Esophagus squamous epithelium (tissue), 5 donors: ENCODE measurements around the gene CTNNBIP1. TPM values are rescaled to one million over a fixed set of nuclear protein-coding genes. Genes with fewer than 3 reads are reported as not detected.
A peak's percentile ranks its signal among the peaks of the same experiment; 100 is the strongest.

Experiments used
- DNase-seq: peaks from one replicate; lab custom pipeline; 2025; lab: John Stamatoyannopoulos, UW
- H3K27ac ChIP-seq, 4 donors: fragments of 200-600 bp; sonication (generic); one replicate each; pipeline ENCODE4 v1.5.1; 2016 to 2019; ENCODE audit warnings: mild to moderate bottlenecking in 1 of 4
- H3K27me3 ChIP-seq, 4 donors: fragments of 200-600 bp; sonication (generic); 1 replicate in 3 of 4; 2 replicates in 1 of 4; pipeline versions ENCODE4 v1.5.1 to v1.6.0; 2017 to 2021; ENCODE audit warnings: antibody characterized with exemption in 1 of 4
- H3K36me3 ChIP-seq, 3 donors: fragments of 200-600 bp; sonication (generic); one replicate each; pipeline ENCODE4 v1.5.1; 2016 to 2019
- H3K4me1 ChIP-seq, 3 donors: fragments of 200-600 bp; sonication (generic); one replicate each; pipeline ENCODE4 v1.5.1; 2017 to 2019
- H3K4me3 ChIP-seq, 4 donors: fragments of 200-600 bp; sonication (generic); 1 replicate in 3 of 4; 2 replicates in 1 of 4; pipeline ENCODE4 v1.5.1; 2016 to 2019; ENCODE audit warnings: mild to moderate bottlenecking in 2 of 4, moderate library complexity in 1 of 4
- H3K9me3 ChIP-seq, 3 donors: fragments of 200-600 bp; sonication (generic); one replicate each; pipeline ENCODE4 v1.5.1; 2016 to 2019
- POLR2A ChIP-seq, 4 donors: fragments of 450-650 bp; IDR thresholded peaks; one replicate each; pipeline ENCODE4 v1.6.1; 2017; ENCODE audit warnings: antibody characterized with exemption in 4 of 4, mild to moderate bottlenecking in 4 of 4, moderate library complexity in 3 of 4
- WGBS, 2 donors: methylation state at CpG; one replicate each; pipeline ENCODE4 v1.1.5; 2018; 5-methylcytosine and 5-hydroxymethylcytosine counted together
- intact Hi-C: fragments of 100-400 bp; cut with DNase I; formaldehyde crosslinking; loops from one replicate; pipeline ENCODE4 v1.15.0; 2022
- total RNA-seq, 4 donors: library from RNA; depleted of rRNA; stranded (reverse); fragments of >200 nt; gene quantifications; one replicate each; pipeline ENCODE4 v1.1.0, GENCODE V29; 2016
- TF ChIP-seq, protein P1 (sequence below), 6 experiments: fragments of 450-650 bp in 4 of 6; fragments of 200-600 bp in 2 of 6; sonication (generic) in 2 of 6; IDR thresholded peaks; one replicate each; pipeline ENCODE4 v1.5.1; 2016 to 2019; ENCODE audit warnings: antibody characterized with exemption in 6 of 6, mild to moderate bottlenecking in 4 of 6, moderate library complexity in 4 of 6
- donor health status: DM: yes; HTN: yes; CAD: no.

CTNNBIP1 gene
- total RNA-seq, 4 donors from 2014 or later: 76.1 to 186 (median 118) TPM

DNA sequence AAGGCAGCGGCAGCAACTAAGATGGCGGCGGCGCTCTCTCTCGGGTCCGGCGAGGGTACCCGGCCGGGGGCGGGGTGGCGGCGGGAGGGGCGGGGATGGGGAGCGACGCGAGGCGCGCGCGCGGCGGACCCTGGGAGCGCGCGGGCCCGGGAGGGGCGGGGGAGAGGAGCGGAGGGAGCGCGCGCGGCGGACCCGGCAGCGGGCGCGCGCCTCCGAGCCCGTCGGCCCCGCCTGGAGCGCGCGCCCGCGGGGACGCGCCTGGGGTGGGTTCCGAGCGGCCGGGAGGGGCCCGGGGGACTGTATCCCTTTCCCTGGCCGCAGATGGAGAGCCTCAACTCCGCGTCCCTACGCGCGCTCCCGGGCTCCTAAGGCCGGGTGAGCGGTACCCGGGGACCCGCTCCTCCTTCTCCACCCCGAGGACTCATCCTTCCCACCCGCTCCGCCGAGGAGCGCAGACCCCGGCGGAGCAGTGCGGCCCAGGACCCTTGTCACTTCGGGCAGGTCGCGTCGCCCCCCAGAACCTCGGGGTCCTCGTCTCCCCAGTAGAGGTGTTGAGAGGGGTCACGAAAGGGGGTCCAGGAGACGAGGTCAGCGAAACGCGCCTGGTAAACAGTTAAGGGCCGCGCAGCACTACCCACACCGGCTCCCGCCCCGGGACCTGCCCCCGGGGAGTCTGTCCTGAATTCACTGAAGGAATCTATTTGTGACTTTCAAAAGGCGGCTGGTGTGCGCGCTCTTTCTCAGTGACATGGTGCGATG, 85.9 kb downstream of the CTNNBIP1 start, which contains the start of gene CLSTN1:
CLSTN1 (minus strand) TSS at position 23 of the 759 bp plus-strand sequence. CDS start 232 bp downstream, outside the sequence.
- intact Hi-C loops: no loop called here
- peak within 1 kb of the TSS; percentile 68 to 99 (median 84) for H3K4me3 ChIP-seq
- WGBS, 2 donors: 0 to 1% methylated on average over 17 to 25 of the region's 93 CpGs
- H3K27me3 ChIP-seq: no peaks in the 10 kb centered on the region
- no peaks in the 10 kb centered on the region for H3K36me3 ChIP-seq
- peak; percentile 63 for DNase-seq
- peak within 1 kb of the TSS; percentile 89 to 96 (median 96) for H3K27ac ChIP-seq
- peaks cover 34 to 74% (median 48%) of the 10 kb centered on the region in 3 donors for H3K4me1 ChIP-seq
- H3K9me3 ChIP-seq: no peaks in the 10 kb centered on the region
- TF ChIP-seq, protein P1, sequence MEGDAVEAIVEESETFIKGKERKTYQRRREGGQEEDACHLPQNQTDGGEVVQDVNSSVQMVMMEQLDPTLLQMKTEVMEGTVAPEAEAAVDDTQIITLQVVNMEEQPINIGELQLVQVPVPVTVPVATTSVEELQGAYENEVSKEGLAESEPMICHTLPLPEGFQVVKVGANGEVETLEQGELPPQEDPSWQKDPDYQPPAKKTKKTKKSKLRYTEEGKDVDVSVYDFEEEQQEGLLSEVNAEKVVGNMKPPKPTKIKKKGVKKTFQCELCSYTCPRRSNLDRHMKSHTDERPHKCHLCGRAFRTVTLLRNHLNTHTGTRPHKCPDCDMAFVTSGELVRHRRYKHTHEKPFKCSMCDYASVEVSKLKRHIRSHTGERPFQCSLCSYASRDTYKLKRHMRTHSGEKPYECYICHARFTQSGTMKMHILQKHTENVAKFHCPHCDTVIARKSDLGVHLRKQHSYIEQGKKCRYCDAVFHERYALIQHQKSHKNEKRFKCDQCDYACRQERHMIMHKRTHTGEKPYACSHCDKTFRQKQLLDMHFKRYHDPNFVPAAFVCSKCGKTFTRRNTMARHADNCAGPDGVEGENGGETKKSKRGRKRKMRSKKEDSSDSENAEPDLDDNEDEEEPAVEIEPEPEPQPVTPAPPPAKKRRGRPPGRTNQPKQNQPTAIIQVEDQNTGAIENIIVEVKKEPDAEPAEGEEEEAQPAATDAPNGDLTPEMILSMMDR (IDR thresholded peaks at IDR 0.05): no peak
- peak in 2 of 4 donors; percentile 14 to 45 for TF ChIP-seq POLR2A (IDR thresholded peaks at IDR 0.05)

DNA sequence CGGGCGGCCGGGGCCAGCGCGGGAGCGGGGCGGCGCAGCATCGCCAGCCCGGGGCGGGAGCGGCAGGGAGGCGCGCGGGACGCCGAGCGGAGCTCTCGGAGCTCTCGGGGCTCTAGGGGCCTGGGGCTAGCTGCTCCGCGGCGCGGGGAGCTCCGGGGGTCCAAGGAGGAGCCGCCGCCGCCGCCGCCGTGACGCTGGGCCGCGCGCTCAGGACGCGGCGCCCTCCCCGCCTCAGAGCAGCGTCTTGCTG, 86.5 kb downstream of the CTNNBIP1 start:
- Histone ChIP-seq H3K27me3 (no peaks in the 10 kb centered on the region), H3K4me3 (peak overlapping the region; percentile 68 to 99 (median 84)), H3K4me1 (peaks cover 34 to 74% (median 48%) of the 10 kb centered on the region in 3 donors), H3K9me3 (no peaks in the 10 kb centered on the region), H3K36me3 (no peaks in the 10 kb centered on the region), H3K27ac (peak overlapping the region; percentile 89 to 96 (median 96))
- WGBS, 2 donors: no CpG with 5 or more reads among the region's 40 CpGs
- intact Hi-C loops: no loop called here
- TF ChIP-seq, protein P1 (IDR thresholded peaks at IDR 0.05): no peak
- peak in 2 of 4 donors; percentile 27 to 70 for TF ChIP-seq POLR2A (IDR thresholded peaks at IDR 0.05)
- DNase-seq: no peak

DNA sequence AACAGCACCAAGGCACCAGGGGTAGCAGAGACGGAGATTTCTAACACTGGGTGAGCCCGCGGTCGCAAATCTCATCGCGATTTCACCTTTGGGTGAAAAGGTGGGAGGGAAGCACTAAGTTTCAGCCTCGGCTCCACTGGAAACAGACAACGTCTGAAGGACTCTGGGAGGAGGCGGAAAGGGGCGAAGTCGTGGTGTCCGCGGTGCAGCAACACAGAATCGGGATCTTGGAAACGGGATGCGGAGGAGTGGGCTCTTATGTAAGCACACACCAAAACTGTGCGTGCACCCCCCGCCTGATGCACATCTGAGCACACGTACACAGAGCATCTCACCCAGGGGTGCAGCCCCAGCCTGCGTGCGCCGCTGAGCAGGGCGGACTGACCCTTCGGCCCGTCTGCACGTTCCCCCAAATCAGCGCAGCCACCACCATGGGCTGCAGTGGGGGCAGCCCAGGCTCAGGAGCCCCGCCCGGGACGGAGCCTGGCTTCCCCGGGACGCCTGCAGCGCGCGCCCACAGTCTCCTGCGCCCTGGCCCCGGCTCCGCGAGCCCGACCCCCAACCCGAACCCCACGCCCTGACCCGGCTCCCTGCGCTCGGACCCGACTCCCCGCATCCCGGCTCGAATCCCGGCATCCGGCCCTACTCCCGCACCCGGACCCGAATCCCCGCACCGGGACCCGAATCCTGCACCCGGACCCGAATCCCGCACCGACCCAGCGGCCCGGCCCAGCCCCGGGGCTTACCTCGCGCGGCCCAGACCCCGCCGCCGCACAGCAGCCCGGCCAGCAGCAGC, 87.0 kb downstream of the CTNNBIP1 start:
- 0 to 1% methylated on average over 19 to 33 of the region's 71 CpGs for WGBS, 2 donors
- intact Hi-C loops: no loop called here
- peak overlapping the region; percentile 68 to 99 (median 84) for H3K4me3 ChIP-seq
- no peaks in the 10 kb centered on the region for H3K27me3 ChIP-seq
- H3K9me3 ChIP-seq: no peaks in the 10 kb centered on the region
- TF ChIP-seq POLR2A (IDR thresholded peaks at IDR 0.05): peak in 1 of 4 donors; percentile 28
- TF ChIP-seq, protein P1 (IDR thresholded peaks at IDR 0.05): no peak
- H3K4me1 ChIP-seq: peaks cover 34 to 74% (median 48%) of the 10 kb centered on the region in 3 donors
- DNase-seq: no peak
- no peaks in the 10 kb centered on the region for H3K36me3 ChIP-seq
- H3K27ac ChIP-seq: peak overlapping the region; percentile 89 to 96 (median 96)

DNA sequence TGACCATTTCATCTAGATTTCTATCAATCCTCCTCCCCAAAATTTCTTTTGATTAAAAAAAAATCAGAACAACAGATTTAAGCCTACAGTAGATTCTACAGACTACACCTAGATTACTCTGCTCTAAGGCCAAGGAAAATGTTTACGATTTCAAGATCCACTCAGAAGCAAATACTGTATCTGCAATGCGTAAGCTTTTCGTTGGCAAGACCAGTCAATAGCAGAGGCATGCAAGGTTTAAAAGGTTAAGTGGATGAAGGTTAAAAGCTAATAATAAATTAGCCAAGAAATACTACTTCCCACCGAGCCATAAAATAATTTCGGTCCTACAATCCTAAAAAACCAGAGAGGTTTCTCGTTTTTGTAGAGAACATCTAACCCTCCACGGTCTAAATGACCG, 87.6 kb downstream of the CTNNBIP1 start:
- WGBS, 2 donors: 4 to 5% methylated on average over 8 of the region's 8 CpGs
- peaks cover 34 to 71% (median 48%) of the 10 kb centered on the region in 3 donors for H3K4me1 ChIP-seq

More for the DNA sequence above, 87.6 kb downstream of the CTNNBIP1 start:
- H3K27me3 ChIP-seq: no peaks in the 10 kb centered on the region
- DNase-seq: no peak
- no peaks in the 10 kb centered on the region for H3K36me3 ChIP-seq
- intact Hi-C loops: no loop called here
- peak overlapping the region; percentile 68 to 99 (median 84) for H3K4me3 ChIP-seq
- no peaks in the 10 kb centered on the region for H3K9me3 ChIP-seq
- peak overlapping the region in 3 of 4 donors; percentile 89 to 96 (median 95) for H3K27ac ChIP-seq
- TF ChIP-seq, protein P1 (IDR thresholded peaks at IDR 0.05): no peak
- no peak for TF ChIP-seq POLR2A (IDR thresholded peaks at IDR 0.05)
